ENCODE measurements around the gene SLITRK4. TPM values are rescaled to one million over a fixed set of nuclear protein-coding genes. Genes with fewer than 3 reads are reported as not detected.

The SLITRK4 gene
- total RNA-seq, 1 experiment from 2014 or later = 9.9 TPM

GRCh38 chrX:143623657-143624056, 12.2 kb downstream of the SLITRK4 start:
- Histone ChIP-seq H3K4me3 (ENCODE audit: insufficient read depth, low read depth, low read length) (no peak overlapping the region), H3K27me3 (ENCODE audit: control insufficient read depth, insufficient read depth, low read length) (no peaks in the 10 kb centered on the region), H3K36me3 (replicated peaks; ENCODE audit: control insufficient read depth, insufficient read depth, low read length) (no peaks in the 10 kb centered on the region)
- DNase-seq = no peak

DNA sequence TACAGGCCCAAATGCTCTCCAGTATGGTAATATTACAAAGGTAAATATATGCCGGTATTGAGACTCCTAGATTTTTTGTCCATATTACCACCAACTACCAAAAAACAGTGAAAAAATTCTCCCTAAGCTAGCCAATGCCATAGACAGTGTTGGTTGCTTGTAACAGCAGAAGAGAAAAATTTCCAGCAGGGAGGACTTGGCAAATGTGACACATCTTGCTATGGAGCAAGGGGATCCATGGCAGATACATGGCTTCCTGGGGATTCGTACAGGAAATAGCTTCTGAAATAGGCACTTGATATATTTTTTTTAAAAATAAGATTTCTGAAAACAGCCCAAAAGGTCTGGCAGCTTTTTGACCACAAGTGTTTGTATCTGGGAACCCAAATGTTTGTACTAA, 14.6 kb downstream of the SLITRK4 start:
- H3K4me3 ChIP-seq (ENCODE audit: insufficient read depth, low read depth, low read length) = no peak overlapping the region
- no peaks in the 10 kb centered on the region for H3K36me3 ChIP-seq (replicated peaks; ENCODE audit: control insufficient read depth, insufficient read depth, low read length)
- no peaks in the 10 kb centered on the region for H3K27me3 ChIP-seq (ENCODE audit: control insufficient read depth, insufficient read depth, low read length)
- no peak for DNase-seq

- Histone ChIP-seq H3K27me3 (ENCODE audit: control insufficient read depth, insufficient read depth, low read length) (no peaks in the 10 kb centered on the region), H3K36me3 (replicated peaks; ENCODE audit: control insufficient read depth, insufficient read depth, low read length) (no peaks in the 10 kb centered on the region), H3K4me3 (ENCODE audit: insufficient read depth, low read depth, low read length) (no peak overlapping the region)
- DNase-seq = no peak
These were observed 20.1 kb downstream of the SLITRK4 start for GRCh38 chrX:143615851-143616250.

GRCh38 chrX:143601809-143602208, 34.1 kb downstream of the SLITRK4 start:
- no peaks in the 10 kb centered on the region for H3K36me3 ChIP-seq (replicated peaks; ENCODE audit: control insufficient read depth, insufficient read depth, low read length)
- H3K27me3 ChIP-seq (ENCODE audit: control insufficient read depth, insufficient read depth, low read length) = no peaks in the 10 kb centered on the region
- no peak overlapping the region for H3K4me3 ChIP-seq (ENCODE audit: insufficient read depth, low read depth, low read length)
- no peak for DNase-seq

DNA sequence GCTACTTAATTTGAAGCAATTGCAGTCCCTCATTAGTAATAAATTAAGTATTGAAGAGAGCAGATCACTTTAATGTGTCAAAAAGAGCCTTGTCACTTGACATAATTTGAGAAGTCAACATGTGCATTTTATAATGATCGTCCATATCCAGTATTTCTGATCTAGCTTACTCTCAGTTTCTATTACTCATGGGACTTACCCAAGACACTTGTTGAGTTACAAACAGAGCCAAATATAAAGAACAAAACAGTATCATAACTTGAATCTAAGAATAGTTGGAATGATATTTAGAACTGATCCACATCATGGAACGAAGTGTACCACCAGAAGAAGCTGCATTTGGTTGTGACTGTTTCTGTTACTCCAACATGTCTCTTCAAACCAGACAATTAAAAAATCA, 54.7 kb downstream of the SLITRK4 start:
- DNase-seq = no peak
- H3K4me3 ChIP-seq (ENCODE audit: insufficient read depth, low read depth, low read length) = no peak overlapping the region
- H3K36me3 ChIP-seq (replicated peaks; ENCODE audit: control insufficient read depth, insufficient read depth, low read length) = no peaks in the 10 kb centered on the region
- H3K27me3 ChIP-seq (ENCODE audit: control insufficient read depth, insufficient read depth, low read length) = no peaks in the 10 kb centered on the region

GRCh38 chrX:143580266-143580665, 55.6 kb downstream of the SLITRK4 start:
- no peaks in the 10 kb centered on the region for H3K27me3 ChIP-seq (ENCODE audit: control insufficient read depth, insufficient read depth, low read length)
- H3K4me3 ChIP-seq (ENCODE audit: insufficient read depth, low read depth, low read length) = no peak overlapping the region
- no peak for DNase-seq
- no peaks in the 10 kb centered on the region for H3K36me3 ChIP-seq (replicated peaks; ENCODE audit: control insufficient read depth, insufficient read depth, low read length)

Other genes starting within 250 kb of the SLITRK4 start
- gene SPANXN3, start 118.6 kb downstream of the SLITRK4 start, total RNA-seq (2014; rRNA removed; shearing (Covaris generic)) = not detected in 2 replicates
- not detected in 2 replicates for gene SPANXN2, start 84.7 kb upstream of the SLITRK4 start, total RNA-seq (2014; rRNA removed; shearing (Covaris generic))
- gene UBE2NL, start 248.0 kb upstream of the SLITRK4 start, total RNA-seq (2014; rRNA removed; shearing (Covaris generic)) = not detected in 2 replicates